CD4-positive, alpha-beta T cell (primary cell): ENCODE data around the gene ZC3H13. TPM values are rescaled to one million over a fixed set of nuclear protein-coding genes. Genes with fewer than 3 reads are reported as not detected.

Experiments used
- ATAC-seq: fragments of 200-7000 bp; cut with Tn5 transposase; one replicate; pipeline ENCODE4 v1.10.0; 2022; ENCODE audit warnings: mild to moderate bottlenecking; ENCODE audit not compliant: poor library complexity
- CTCF ChIA-PET: fragments of 350-600 bp; sonication (Branson Sonifier 250); formaldehyde crosslinking; loops from one replicate; lab custom pipeline; 2021; ENCODE audit warnings: antibody characterized with exemption, inconsistent platforms; lab: Charles Lee
- POLR2A ChIA-PET: fragments of 350-600 bp; sonication (Branson Sonifier 250); formaldehyde crosslinking; loops from one replicate; lab custom pipeline; 2021; ENCODE audit warnings: antibody characterized with exemption, inconsistent platforms; lab: Charles Lee
- DNase-seq, 14 experiments: peaks; one replicate each; pipeline ENCODE4 v3.0.0-alpha.2; 2013 to 2020; ENCODE audit warnings: mixed read lengths in 2 of 14
- H3K27ac ChIP-seq, 2 donors: one replicate each; pipeline versions ENCODE4 v1.5.1 to v1.7.0; 2013; ENCODE audit warnings: low read length in 2 of 2, low read depth in 1 of 2, mild to moderate bottlenecking in 1 of 2
- H3K27me3 ChIP-seq, 2 experiments: 1 replicate in 1 of 2; 2 replicates in 1 of 2; pipeline versions ENCODE4 v1.6.1 to v1.7.0; 2013; ENCODE audit warnings: low read length in 2 of 2, control low read depth in 1 of 2, mild to moderate bottlenecking in 1 of 2, moderate library complexity in 1 of 2; ENCODE audit not compliant: insufficient read depth in 2 of 2, control insufficient read depth in 1 of 2
- H3K36me3 ChIP-seq: one replicate; pipeline ENCODE4 v1.6.1; 2013; ENCODE audit warnings: low read length, control low read depth; ENCODE audit not compliant: insufficient read depth
- H3K4me1 ChIP-seq: one replicate; pipeline ENCODE4 v1.6.1; 2013; ENCODE audit warnings: low read length, control low read depth; ENCODE audit not compliant: insufficient read depth
- H3K4me3 ChIP-seq: one replicate; pipeline ENCODE4 v1.5.1; 2013; ENCODE audit warnings: mild to moderate bottlenecking, low read length, moderate library complexity
- H3K9me3 ChIP-seq, 2 experiments: 1 replicate in 1 of 2; 2 replicates in 1 of 2; pipeline versions ENCODE4 v1.6.1 to v1.7.0; 2013; ENCODE audit warnings: low read length in 2 of 2, mild to moderate bottlenecking in 2 of 2, control low read depth in 1 of 2, moderate library complexity in 1 of 2; ENCODE audit not compliant: control insufficient read depth in 1 of 2, insufficient read depth in 1 of 2
- H3K27ac Mint-ChIP-seq: one replicate; pipeline ENCODE4 v1.8.0; 2020; ENCODE audit warnings: mixed read lengths
- H3K27me3 Mint-ChIP-seq: one replicate; pipeline ENCODE4 v1.8.0; 2021; ENCODE audit warnings: mixed read lengths
- H3K36me3 Mint-ChIP-seq: one replicate; pipeline ENCODE4 v1.8.0; 2021; ENCODE audit warnings: low read depth, mixed read lengths
- H3K4me1 Mint-ChIP-seq: one replicate; pipeline ENCODE4 v1.8.0; 2021; ENCODE audit warnings: low read depth, mixed read lengths
- H3K4me3 Mint-ChIP-seq: one replicate; pipeline ENCODE4 v1.8.0; 2020; ENCODE audit warnings: mild to moderate bottlenecking, mixed read lengths
- H3K9me3 Mint-ChIP-seq: one replicate; pipeline ENCODE4 v1.8.0; 2020; ENCODE audit warnings: mixed read lengths
- CTCF ChIP-seq: fragments of 200-600 bp; IDR thresholded peaks from one replicate; pipeline ENCODE4 v1.8.0; 2022; ENCODE audit warnings: antibody characterized with exemption, mild to moderate bottlenecking
- intact Hi-C, 2 experiments: fragments of 100-400 bp; cut with DNase I in 1 of 2; cut with micrococcal nuclease in 1 of 2; formaldehyde crosslinking; loops; one replicate each; pipeline versions ENCODE4 v1.15.1 to v1.9.0; 2023 to 2025; cut with DNase I, micrococcal nuclease
- total RNA-seq, 174 experiments: library from RNA in 2 of 174; stranded (reverse) in 2 of 174; gene quantifications; one replicate each; pipeline ENCODE4 v1.2.3 and lab custom pipeline; 2021 to 2026

Gene ZC3H13
- total RNA-seq, 2 experiments from 2014 or later: 36.5 to 43.8 TPM

GRCh38 chr13:45917019-45917418, 135.5 kb downstream of the ZC3H13 start:
- Histone ChIP-seq H3K36me3 (no peaks in the 10 kb centered on the region), H3K27ac (no peak overlapping the region), H3K4me3 (no peak overlapping the region), H3K27me3 (no peaks in the 10 kb centered on the region), H3K4me1 (no peaks in the 10 kb centered on the region), H3K9me3 (no peaks in the 10 kb centered on the region)
- DNase-seq (no peak), ATAC-seq (no peak)
- Mint-ChIP-seq H3K27ac (no peak overlapping the region), H3K4me3 (no peak overlapping the region), H3K27me3 (no peaks in the 10 kb centered on the region), H3K4me1 (no peaks in the 10 kb centered on the region), H3K36me3 (no peaks in the 10 kb centered on the region), H3K9me3 (no peaks in the 10 kb centered on the region)
- CTCF ChIA-PET: no interaction called here
- intact Hi-C loops: no loop called here
- no peak for TF ChIP-seq CTCF
- POLR2A ChIA-PET: no interaction called here

DNA sequence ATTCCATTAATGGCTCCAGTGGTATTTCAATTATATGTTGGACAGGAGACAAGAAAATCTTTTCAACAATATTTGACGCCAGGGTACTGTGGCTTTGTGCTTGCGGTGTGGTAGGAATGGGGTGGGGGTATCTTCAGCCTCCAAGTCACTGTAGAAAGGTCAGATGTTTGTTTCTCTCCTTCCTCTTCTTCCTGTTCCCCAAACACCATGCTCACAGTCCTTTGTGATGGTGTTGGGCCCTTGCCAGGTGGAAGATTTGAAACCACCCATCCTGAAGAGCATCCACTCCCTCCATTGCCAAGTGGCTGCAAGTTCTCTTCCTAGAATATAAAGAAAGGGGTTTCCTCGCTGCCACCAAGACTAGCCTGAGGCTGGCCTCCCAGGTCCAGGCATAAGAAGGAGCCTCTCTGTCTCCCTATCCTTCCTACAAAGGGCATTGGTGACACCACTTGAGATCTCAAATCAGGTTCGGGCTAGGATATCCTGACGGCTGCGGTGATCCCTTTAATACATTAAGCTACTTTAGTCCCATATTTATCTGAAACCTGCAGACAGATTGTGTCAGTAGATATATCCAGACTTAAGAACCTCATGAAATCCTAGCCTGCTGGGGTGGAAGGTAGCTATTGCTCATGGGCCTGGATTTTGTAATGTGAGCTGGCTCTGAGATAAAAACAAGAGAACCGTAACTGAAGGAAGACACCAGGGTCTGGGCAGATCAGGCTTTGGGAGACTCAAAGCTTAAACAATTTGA, 136.7 kb downstream of the ZC3H13 start:
- no peaks in the 10 kb centered on the region for H3K27me3 Mint-ChIP-seq
- no peaks in the 10 kb centered on the region for H3K4me1 Mint-ChIP-seq
- DNase-seq (no peak), ATAC-seq (no peak)
- no peaks in the 10 kb centered on the region for H3K4me1 ChIP-seq
- H3K4me3 Mint-ChIP-seq: no peak overlapping the region
- CTCF ChIA-PET: interaction anchor here (0.5 kb wide), 1 partner anchor 416 kb away, joined by 3 read pairs; no protein-coding TSS in a partner anchor
- no peak overlapping the region for H3K27ac Mint-ChIP-seq
- TF ChIP-seq CTCF: no peak
- H3K4me3 ChIP-seq: no peak overlapping the region
- H3K9me3 ChIP-seq: no peaks in the 10 kb centered on the region
- POLR2A ChIA-PET: no interaction called here
- H3K9me3 Mint-ChIP-seq: no peaks in the 10 kb centered on the region
- H3K27me3 ChIP-seq: no peaks in the 10 kb centered on the region
- H3K36me3 Mint-ChIP-seq: no peaks in the 10 kb centered on the region
- H3K36me3 ChIP-seq: no peaks in the 10 kb centered on the region
- intact Hi-C loops: no loop called here
- H3K27ac ChIP-seq: no peak overlapping the region

DNA sequence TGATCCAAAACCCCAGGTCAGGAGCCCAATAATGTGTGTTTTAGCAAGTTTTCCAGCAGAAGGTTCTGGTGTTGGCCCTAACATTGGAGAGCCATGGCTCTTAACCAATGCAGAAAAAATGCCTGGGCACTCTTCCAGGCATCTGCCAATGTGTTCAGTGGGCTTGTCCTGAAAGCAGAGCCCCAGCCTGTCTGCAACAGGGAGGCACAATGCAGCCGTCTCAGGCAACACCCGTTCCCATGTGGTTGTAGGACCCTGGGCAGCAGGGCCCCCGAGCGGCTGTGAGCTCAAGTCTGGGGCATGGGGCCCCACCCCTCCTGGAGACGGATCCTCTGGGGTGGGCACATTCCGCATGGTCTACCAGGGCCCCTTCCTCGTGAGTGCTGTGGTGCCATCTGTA, 142.9 kb downstream of the ZC3H13 start:
- Histone ChIP-seq H3K4me1 (no peaks in the 10 kb centered on the region), H3K4me3 (no peak overlapping the region), H3K36me3 (no peaks in the 10 kb centered on the region), H3K27ac (no peak overlapping the region), H3K9me3 (no peaks in the 10 kb centered on the region), H3K27me3 (no peaks in the 10 kb centered on the region)
- ChIA-PET CTCF (no interaction called here), POLR2A (no interaction called here)
- H3K4me3 Mint-ChIP-seq: no peak overlapping the region
- TF ChIP-seq CTCF: no peak
- no peaks in the 10 kb centered on the region for H3K9me3 Mint-ChIP-seq
- ATAC-seq (no peak), DNase-seq (no peak)
- no peaks in the 10 kb centered on the region for H3K4me1 Mint-ChIP-seq
- H3K36me3 Mint-ChIP-seq: no peaks in the 10 kb centered on the region
- intact Hi-C loops: no loop called here
- no peaks in the 10 kb centered on the region for H3K27me3 Mint-ChIP-seq
- no peak overlapping the region for H3K27ac Mint-ChIP-seq
